CD4-positive, CD25-positive, alpha-beta regulatory T cell (primary cell): ENCODE results near the gene GJA8. TPM values are rescaled to one million over a fixed set of nuclear protein-coding genes. Genes with fewer than 3 reads are reported as not detected.
"Not testable (repeated sequence)": the region's sequence is repeated elsewhere in the genome, so short reads cannot be mapped to it uniquely, and the experiment has no call there.

Source experiments
- ATAC-seq, 2 donors: fragments of 150-1000 bp; cut with Tn5 transposase; one replicate each; pipeline ENCODE4 v1.10.0; 2021; ENCODE audit warnings: low read depth in 2 of 2, moderate number of reproducible peaks in 2 of 2, moderate library complexity in 1 of 2
- DNase-seq, 3 donors: peaks; one replicate each; pipeline versions ENCODE4 v3.0.0 to v3.0.0-alpha.2; 2012 to 2022; ENCODE audit warnings: mixed read lengths in 1 of 3
- H3K27ac ChIP-seq: one replicate; pipeline ENCODE4 v1.7.0; 2013; ENCODE audit warnings: mild to moderate bottlenecking, low read length; ENCODE audit not compliant: insufficient read depth, poor library complexity, severe bottlenecking
- H3K27me3 ChIP-seq: one replicate; pipeline ENCODE4 v1.7.0; 2013; ENCODE audit warnings: low read length; ENCODE audit not compliant: control insufficient read depth, insufficient read depth
- H3K36me3 ChIP-seq: one replicate; pipeline ENCODE4 v1.7.0; 2013; ENCODE audit warnings: mild to moderate bottlenecking, low read length, moderate library complexity; ENCODE audit not compliant: control insufficient read depth, insufficient read depth
- H3K4me1 ChIP-seq: 2 replicates; pipeline ENCODE4 v1.7.0; 2013; ENCODE audit warnings: mild to moderate bottlenecking, low read length; ENCODE audit not compliant: insufficient read depth, control insufficient read depth, poor library complexity, severe bottlenecking
- H3K4me3 ChIP-seq: one replicate; pipeline ENCODE4 v1.7.0; 2013; ENCODE audit warnings: low read depth, mild to moderate bottlenecking, low read length, moderate library complexity
- H3K9me3 ChIP-seq, 2 experiments: 1 replicate in 1 of 2; 2 replicates in 1 of 2; pipeline ENCODE4 v1.7.0; 2013; ENCODE audit warnings: low read length in 2 of 2, mild to moderate bottlenecking in 1 of 2, moderate library complexity in 1 of 2; ENCODE audit not compliant: control insufficient read depth in 2 of 2
- H3K27ac Mint-ChIP-seq, 3 donors: one replicate each; pipeline ENCODE4 v1.8.0; 2020 to 2022; ENCODE audit warnings: mild to moderate bottlenecking in 3 of 3, mixed read lengths in 3 of 3, moderate library complexity in 2 of 3
- H3K27me3 Mint-ChIP-seq: one replicate; pipeline ENCODE4 v1.8.0; 2022; ENCODE audit warnings: mild to moderate bottlenecking, mixed read lengths
- H3K36me3 Mint-ChIP-seq: one replicate; pipeline ENCODE4 v1.8.0; 2020; ENCODE audit warnings: mixed read lengths
- H3K4me1 Mint-ChIP-seq, 4 donors: one replicate each; pipeline ENCODE4 v1.8.0; 2020 to 2022; ENCODE audit warnings: mixed read lengths in 4 of 4, mild to moderate bottlenecking in 1 of 4
- H3K4me3 Mint-ChIP-seq, 4 donors: one replicate each; pipeline ENCODE4 v1.8.0; 2020 to 2022; ENCODE audit warnings: mild to moderate bottlenecking in 4 of 4, mixed read lengths in 4 of 4, moderate library complexity in 3 of 4
- H3K9me3 Mint-ChIP-seq, 7 donors: one replicate each; pipeline ENCODE4 v1.8.0; 2020 to 2022; ENCODE audit warnings: mixed read lengths in 7 of 7, mild to moderate bottlenecking in 3 of 7, moderate library complexity in 2 of 7
- polyA plus RNA-seq, 4 donors: library from polyadenylated mRNA; unstranded; fragments of 300-500 nt; fragmentation: Illumina TruSeq; gene quantifications; one replicate each; pipeline ENCODE4 v1.2.3, GENCODE V29; 2021
- total RNA-seq: library from RNA; stranded (reverse); gene quantifications from one replicate; pipeline ENCODE4 v1.2.3, GENCODE V29; 2022

Gene GJA8
- total and polyA plus RNA-seq, 5 donors from 2014 or later: not detected

GRCh38 chr1:147928236-147929132 is 25.9 kb downstream of the GJA8 start, which contains the start of gene GPR89B:
Gene GPR89B, plus strand, starts transcription at chr1:147928420. Its CDS starts 117 bp downstream, at chr1:147928537.
- peak within 1 kb of the TSS; percentile 85 to 90 (median 90) for H3K4me3 Mint-ChIP-seq
- not testable (repeated sequence) for H3K4me1 ChIP-seq, H3K36me3 ChIP-seq, H3K27me3 Mint-ChIP-seq, H3K27me3 ChIP-seq, H3K9me3 ChIP-seq, H3K9me3 Mint-ChIP-seq, H3K36me3 Mint-ChIP-seq
- peak within 1 kb of the TSS in 2 of 3 donors; percentile 70 to 71 for H3K27ac Mint-ChIP-seq
- peaks cover 10 to 35% (median 17%) of the 10 kb centered on the region in 4 donors for H3K4me1 Mint-ChIP-seq
- DNase-seq: peak; percentile 85 to 94 (median 88)
- peak; percentile 99 for ATAC-seq
- peak within 1 kb of the TSS; percentile 66 for H3K27ac ChIP-seq
- peak within 1 kb of the TSS; percentile 71 for H3K4me3 ChIP-seq

- DNase-seq: not testable (repeated sequence)
- peak overlapping the region in 3 of 4 donors; percentile 36 to 76 (median 62) for H3K4me3 Mint-ChIP-seq
Observed at GRCh38 chr1:147931137-147931536, 28.5 kb downstream of the GJA8 start.

GRCh38 chr1:147935296-147935695 is 32.7 kb downstream of the GJA8 start:
- H3K4me3 ChIP-seq, H3K4me3 Mint-ChIP-seq, H3K27me3 ChIP-seq, H3K27me3 Mint-ChIP-seq, H3K36me3 Mint-ChIP-seq, H3K9me3 ChIP-seq, H3K27ac Mint-ChIP-seq, H3K27ac ChIP-seq, H3K4me1 ChIP-seq, ATAC-seq, H3K36me3 ChIP-seq, DNase-seq, H3K9me3 Mint-ChIP-seq: not testable (repeated sequence)
- H3K4me1 Mint-ChIP-seq: peaks cover 10 to 29% (median 14%) of the 10 kb centered on the region in 4 donors

More at GRCh38 chr1:147931137-147931536, 28.5 kb downstream of the GJA8 start:
- H3K36me3 ChIP-seq, H3K4me3 ChIP-seq, H3K9me3 Mint-ChIP-seq, H3K9me3 ChIP-seq, ATAC-seq, H3K27me3 Mint-ChIP-seq, H3K4me1 ChIP-seq, H3K36me3 Mint-ChIP-seq, H3K27me3 ChIP-seq, H3K27ac ChIP-seq: not testable (repeated sequence)
- Mint-ChIP-seq H3K27ac (peak overlapping the region in 2 of 3 donors; percentile 39 to 76), H3K4me1 (peaks cover 10 to 37% (median 18%) of the 10 kb centered on the region in 4 donors)

GRCh38 chr1:147940456-147940855 is 37.9 kb downstream of the GJA8 start:
- not testable (repeated sequence) for H3K4me3 ChIP-seq, H3K4me1 Mint-ChIP-seq, H3K9me3 ChIP-seq, H3K36me3 ChIP-seq, H3K27me3 Mint-ChIP-seq, H3K27ac Mint-ChIP-seq, H3K27me3 ChIP-seq, DNase-seq, H3K27ac ChIP-seq, H3K36me3 Mint-ChIP-seq, H3K9me3 Mint-ChIP-seq, H3K4me1 ChIP-seq, H3K4me3 Mint-ChIP-seq, ATAC-seq

GRCh38 chr1:147942563-147942962 is 40.0 kb downstream of the GJA8 start:
- H3K27ac ChIP-seq, H3K4me1 Mint-ChIP-seq, H3K36me3 Mint-ChIP-seq, H3K4me1 ChIP-seq, H3K27me3 Mint-ChIP-seq, DNase-seq, ATAC-seq, H3K4me3 Mint-ChIP-seq, H3K36me3 ChIP-seq, H3K27ac Mint-ChIP-seq, H3K4me3 ChIP-seq, H3K27me3 ChIP-seq, H3K9me3 ChIP-seq, H3K9me3 Mint-ChIP-seq: not testable (repeated sequence)

- DNase-seq, H3K27ac Mint-ChIP-seq, H3K27ac ChIP-seq, H3K36me3 Mint-ChIP-seq, H3K27me3 Mint-ChIP-seq, H3K4me3 ChIP-seq, H3K4me1 ChIP-seq, H3K4me1 Mint-ChIP-seq, H3K27me3 ChIP-seq, H3K9me3 ChIP-seq, H3K4me3 Mint-ChIP-seq, H3K9me3 Mint-ChIP-seq, ATAC-seq, H3K36me3 ChIP-seq: not testable (repeated sequence)
Observed at GRCh38 chr1:147949517-147949916, 46.9 kb downstream of the GJA8 start.

Other genes with a start within 250 kb of the GJA8 start
- 12.8 TPM for gene ACP6, start 232.3 kb upstream of the GJA8 start, total RNA-seq
- gene ACP6, start 232.3 kb upstream of the GJA8 start, polyA plus RNA-seq: 10 to 100 TPM in 3 of 4 donors, 1 to 10 TPM in 1; 8.9 to 18.5 (median 11.6) TPM
- not detected for gene GJA5, start 142.2 kb upstream of the GJA8 start, total RNA-seq
- not detected for gene GJA5, start 142.2 kb upstream of the GJA8 start, polyA plus RNA-seq
- gene GPR89B, start 25.6 kb downstream of the GJA8 start, total RNA-seq: 22.6 TPM
- gene GPR89B, start 25.6 kb downstream of the GJA8 start, polyA plus RNA-seq: 10 to 100 TPM; 19.1 to 19.8 (median 19.4) TPM
- gene NBPF11, start 249.5 kb downstream of the GJA8 start, total RNA-seq: 22.6 TPM
- 1 to 10 TPM in 3 of 4 donors, under 1 TPM in 1; 0.92 to 2.2 (median 1.7) TPM for gene NBPF11, start 249.5 kb downstream of the GJA8 start, polyA plus RNA-seq